Measurements from ENCODE around the gene ADARB1. TPM values are rescaled to one million over a fixed set of nuclear protein-coding genes. Genes with fewer than 3 reads are reported as not detected.

ADARB1 gene
- total RNA-seq, 1 experiment from 2014 or later, result 14.6 TPM

- TF ChIP-seq AR (CRISPR knock-in tag; IDR thresholded peaks at IDR 0.05), result no peak
- TF ChIP-seq ZNF232 (CRISPR knock-in tag; IDR thresholded peaks at IDR 0.05), result no peak
- TF ChIP-seq USF1 (CRISPR knock-in tag; IDR thresholded peaks at IDR 0.05), result no peak
Observed at GRCh38 chr21:45257673-45258341, 183.4 kb downstream of the ADARB1 start (continued).

- POLR2A ChIA-PET, result interaction anchor here (0.6 kb wide), 1 partner anchor 1351 kb away, joined by 3 read pairs; no protein-coding TSS in a partner anchor
- Mint-ChIP-seq H3K9me3 (no peaks in the 10 kb centered on the region), H3K4me3 (no peak overlapping the region), H3K36me3 (peaks cover 5% of the 10 kb centered on the region), H3K27ac (no peak overlapping the region), H3K27me3 (ENCODE audit: low read depth) (no peaks in the 10 kb centered on the region), H3K4me1 (no peaks in the 10 kb centered on the region)
- CTCF ChIA-PET, result interaction anchor here (1.1 to 2.9 kb wide), 6 partner anchors 10 to 257 kb away, joined by 3 to 12 read pairs (median 6); no protein-coding TSS in a partner anchor
- ATAC-seq (no peak), DNase-seq (ENCODE audit: low spot score) (no peak)
- TF ChIP-seq NR1H2 (CRISPR knock-in tag; IDR thresholded peaks at IDR 0.05) (no peak), TP53 (CRISPR knock-in tag; IDR thresholded peaks at IDR 0.05) (no peak), FOXP4 (CRISPR knock-in tag; IDR thresholded peaks at IDR 0.05) (no peak), PRRX2 (CRISPR knock-in tag; IDR thresholded peaks at IDR 0.05) (no peak), GRHL2 (CRISPR knock-in tag; IDR thresholded peaks at IDR 0.05; ENCODE audit: insufficient replicate concordance, severe bottlenecking) (no peak), ZNF219 (CRISPR knock-in tag; IDR thresholded peaks at IDR 0.05; ENCODE audit: borderline replicate concordance) (no peak)
Observed at GRCh38 chr21:45258466-45258865, 184.1 kb downstream of the ADARB1 start.

- no peaks in the 10 kb centered on the region for H3K27me3 Mint-ChIP-seq (ENCODE audit: low read depth)
- CTCF ChIA-PET, result interaction anchor here (1.2 to 2.9 kb wide), 4 partner anchors 11 to 256 kb away, joined by 3 to 12 read pairs (median 8); no protein-coding TSS in a partner anchor
- no peak for TF ChIP-seq MLX (CRISPR knock-in tag; IDR thresholded peaks at IDR 0.05)
- no peak for TF ChIP-seq OVOL2 (CRISPR knock-in tag; IDR thresholded peaks at IDR 0.05; ENCODE audit: borderline replicate concordance)
- TF ChIP-seq IRF1 (CRISPR knock-in tag; IDR thresholded peaks at IDR 0.05), result no peak
- no peak for TF ChIP-seq ATF3 (CRISPR knock-in tag; conservative IDR thresholded peaks at IDR 0.05)
- TF ChIP-seq SMAD4 (CRISPR knock-in tag; IDR thresholded peaks at IDR 0.05), result no peak
- no peak for TF ChIP-seq CREM (CRISPR knock-in tag; IDR thresholded peaks at IDR 0.05)
- no peak for TF ChIP-seq NR2C2 (CRISPR knock-in tag; IDR thresholded peaks at IDR 0.05)
- TF ChIP-seq KAT7 (CRISPR knock-in tag; IDR thresholded peaks at IDR 0.05; ENCODE audit: borderline replicate concordance), result no peak
- TF ChIP-seq ZNF232 (CRISPR knock-in tag; IDR thresholded peaks at IDR 0.05), result no peak
- H3K4me3 Mint-ChIP-seq, result no peak overlapping the region
- POLR2A ChIA-PET, result no interaction called here
- no peaks in the 10 kb centered on the region for H3K9me3 Mint-ChIP-seq
- no peak overlapping the region for H3K27ac Mint-ChIP-seq
- DNase-seq (ENCODE audit: low spot score) (no peak), ATAC-seq (no peak)
- H3K4me1 Mint-ChIP-seq, result no peaks in the 10 kb centered on the region
- peaks cover 13% of the 10 kb centered on the region for H3K36me3 Mint-ChIP-seq
Observed at GRCh38 chr21:45259206-45259840, 184.9 kb downstream of the ADARB1 start.

Measured in WTC11 (cell line).